ENCODE data around the gene IL1RAPL1.

IL1RAPL1 gene

GRCh38 chrX:29434939-29435338 lies 847.7 kb downstream of the IL1RAPL1 start:
- no peak for DNase-seq (ENCODE audit: low read depth)

GRCh38 chrX:29435396-29435795 lies 848.1 kb downstream of the IL1RAPL1 start:
- DNase-seq (ENCODE audit: low read depth) = no peak

DNA sequence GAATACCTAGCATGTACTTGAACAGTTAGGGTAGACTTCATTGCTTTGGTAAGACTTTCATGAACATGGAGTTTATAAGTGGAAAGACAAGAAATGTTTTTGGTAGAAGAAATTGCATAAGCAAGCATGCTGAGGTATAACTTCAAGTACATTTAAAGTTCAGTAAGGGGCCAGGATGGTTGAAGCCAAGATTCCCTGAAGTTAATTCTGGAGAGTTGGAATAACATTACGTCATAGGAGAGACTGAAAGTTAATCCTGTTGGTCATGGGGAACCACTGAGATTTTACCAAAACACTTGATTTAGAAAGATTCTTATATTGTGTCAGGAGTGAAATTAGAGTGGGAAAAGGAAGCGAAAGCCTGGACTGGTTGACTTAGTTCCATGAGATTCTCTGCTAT lies 860.6 kb downstream of the IL1RAPL1 start:
- no peak for DNase-seq (ENCODE audit: low read depth)

DNA sequence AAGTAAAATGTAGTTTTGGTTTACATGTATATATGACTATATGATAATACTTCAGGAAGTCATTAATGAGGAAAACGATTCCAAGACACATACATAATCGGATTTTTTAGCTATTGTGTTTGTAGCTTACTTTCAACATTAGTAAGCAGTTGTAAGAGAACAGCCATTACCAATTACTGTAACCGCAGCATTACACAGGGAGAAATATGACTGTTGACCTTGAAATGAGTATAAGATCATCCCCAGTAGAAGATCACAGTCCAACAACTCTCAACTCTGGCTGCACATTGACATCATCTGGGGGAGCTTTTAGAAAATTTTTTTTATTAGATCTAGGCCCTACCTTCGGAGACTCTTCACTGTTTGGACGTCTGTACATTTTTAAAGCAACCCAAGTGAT lies 866.1 kb downstream of the IL1RAPL1 start:
- no peak for DNase-seq (ENCODE audit: low read depth)

GRCh38 chrX:29455702-29456101 lies 868.5 kb downstream of the IL1RAPL1 start:
- DNase-seq (ENCODE audit: low read depth) = no peak

DNA sequence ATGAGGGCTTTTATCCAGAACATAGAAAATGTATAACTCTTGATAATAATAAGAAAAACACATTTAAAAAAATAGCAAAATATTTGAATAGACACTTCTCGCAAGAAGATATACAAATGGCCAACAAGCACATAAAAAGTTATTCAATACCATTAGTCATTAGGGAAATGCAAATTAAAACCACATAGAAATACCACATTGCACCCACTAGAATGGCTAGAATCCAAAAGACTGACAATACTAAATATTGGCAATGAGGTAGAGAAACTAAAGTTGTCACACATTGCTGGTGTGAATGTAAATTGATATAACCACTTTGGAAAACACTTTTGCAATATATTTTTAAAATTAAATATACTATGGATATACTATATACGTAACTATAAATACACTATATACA lies 873.8 kb downstream of the IL1RAPL1 start:
- DNase-seq (ENCODE audit: low read depth) = no peak

DNA sequence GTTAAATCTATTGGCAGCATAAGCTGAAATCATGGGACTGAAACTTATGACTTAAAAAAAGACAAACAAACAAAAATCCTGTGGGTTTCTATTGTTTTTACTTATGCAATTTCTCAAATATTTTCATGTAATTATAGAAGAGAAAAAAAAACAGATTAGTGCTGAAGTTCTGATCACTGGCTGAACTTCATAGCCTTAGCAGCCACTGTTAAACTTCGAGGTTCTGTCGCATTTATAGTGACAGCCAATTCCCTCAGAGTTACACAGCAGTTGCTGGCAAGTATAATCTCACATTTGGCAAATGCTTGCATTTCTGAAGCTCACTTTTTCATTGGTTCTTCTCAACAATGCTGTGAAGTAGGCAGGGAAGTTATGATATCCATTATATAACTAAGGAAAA lies 879.2 kb downstream of the IL1RAPL1 start:
- no peak for DNase-seq (ENCODE audit: low read depth)

- DNase-seq (ENCODE audit: low read depth) = no peak
These were observed 881.8 kb downstream of the IL1RAPL1 start for GRCh38 chrX:29468911-29469494.

DNA sequence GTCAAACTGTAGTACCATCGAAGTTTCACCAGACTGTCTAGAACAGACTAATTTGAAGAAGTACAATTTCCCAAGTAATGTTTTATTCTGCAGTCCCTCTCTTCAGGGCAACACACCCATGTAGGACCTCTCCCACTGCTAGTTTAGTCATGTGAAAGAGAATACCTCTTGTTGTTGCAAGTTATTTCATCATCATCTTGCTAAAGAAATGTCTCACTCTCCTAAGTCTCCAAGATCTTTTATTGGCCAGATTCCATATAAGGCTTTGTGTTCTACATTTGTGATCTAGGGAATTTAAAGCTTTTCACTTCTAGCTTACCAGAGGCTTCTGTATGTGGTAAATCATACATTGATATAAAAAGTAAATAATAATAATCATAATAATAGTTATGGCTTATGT lies 882.8 kb downstream of the IL1RAPL1 start:
- no peak for DNase-seq (ENCODE audit: low read depth)

DNA sequence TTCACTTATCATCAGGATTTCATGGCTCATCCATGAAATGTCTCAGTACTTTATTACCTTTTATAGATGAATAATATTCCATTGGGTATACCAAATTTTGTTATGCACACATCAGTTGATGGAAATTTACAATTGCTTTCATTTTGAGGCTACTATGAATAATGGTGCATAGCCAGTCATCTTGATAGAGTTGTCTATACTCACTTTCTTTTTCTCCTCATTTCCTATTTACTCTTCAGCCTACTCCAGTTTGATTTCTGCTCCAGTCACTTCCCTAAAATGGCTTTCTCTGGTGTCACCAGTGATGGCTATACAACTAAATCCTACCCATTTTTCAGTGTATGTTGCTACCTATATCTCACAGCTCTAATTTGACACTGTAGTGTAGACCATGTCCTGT lies 884.6 kb downstream of the IL1RAPL1 start:
- DNase-seq (ENCODE audit: low read depth) = no peak

DNA sequence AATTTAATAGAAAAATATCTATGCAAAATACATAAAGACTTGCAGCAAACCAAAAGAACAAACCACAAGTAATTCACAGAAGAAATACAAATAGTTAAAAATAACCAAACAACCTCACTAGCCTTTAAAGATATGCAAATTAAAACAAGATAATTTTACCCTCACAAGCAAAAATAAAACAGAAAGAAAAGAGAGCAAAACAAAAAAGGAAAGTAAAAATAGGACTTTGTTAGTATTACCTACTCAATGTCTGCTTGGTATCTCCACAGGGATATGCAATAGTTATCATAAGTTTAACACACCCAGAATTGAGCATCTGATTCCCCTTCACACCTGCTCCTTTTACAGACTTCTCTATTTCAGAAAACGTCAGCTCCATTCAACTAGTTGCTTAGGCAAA lies 890.6 kb downstream of the IL1RAPL1 start:
- no peak for DNase-seq (ENCODE audit: low read depth)

GRCh38 chrX:29478336-29479069 lies 891.3 kb downstream of the IL1RAPL1 start:
- no peak for DNase-seq (ENCODE audit: low read depth)

GRCh38 chrX:29487214-29487613 lies 900.0 kb downstream of the IL1RAPL1 start:
- DNase-seq (ENCODE audit: low read depth) = no peak

GRCh38 chrX:29487714-29488113 lies 900.5 kb downstream of the IL1RAPL1 start:
- no peak for DNase-seq (ENCODE audit: low read depth)

DNA sequence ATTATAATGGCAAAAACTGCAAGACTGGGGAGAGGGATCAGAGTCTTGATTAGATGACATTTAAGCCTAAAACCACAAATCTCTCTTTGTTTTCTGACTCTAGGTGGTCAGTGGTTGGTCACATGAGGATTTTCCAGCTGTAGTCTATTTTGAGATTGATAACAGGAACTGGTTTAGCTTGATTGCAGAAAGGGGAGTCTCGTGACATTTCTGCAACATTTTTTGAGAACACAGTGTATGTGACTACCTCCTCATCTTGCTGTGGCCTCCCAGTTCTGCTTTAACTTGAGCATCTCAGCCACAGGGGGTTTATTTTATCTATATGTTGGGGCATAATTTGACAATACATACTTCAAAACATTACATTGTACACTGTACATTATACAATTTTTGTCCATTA lies 901.7 kb downstream of the IL1RAPL1 start:
- no peak for DNase-seq (ENCODE audit: low read depth)

DNA sequence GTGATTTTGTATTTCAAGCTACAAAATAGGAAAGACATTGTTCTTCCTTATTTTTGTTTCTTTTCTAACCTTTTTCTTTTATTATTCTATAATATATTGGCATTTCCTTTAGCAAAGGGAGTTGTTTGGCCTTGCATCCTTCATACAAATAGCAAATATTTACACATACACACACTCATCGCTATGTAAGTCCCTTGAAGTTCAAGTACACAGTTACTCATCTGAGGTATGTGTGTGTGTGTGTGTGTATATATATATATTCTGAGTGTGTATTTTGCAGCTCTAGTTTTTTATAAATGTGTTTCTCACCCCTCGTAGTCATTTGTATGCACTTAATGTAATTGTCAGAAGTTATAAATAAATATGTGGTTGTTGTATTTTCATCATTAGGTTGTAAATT lies 903.4 kb downstream of the IL1RAPL1 start:
- DNase-seq (ENCODE audit: low read depth) = no peak

DNA sequence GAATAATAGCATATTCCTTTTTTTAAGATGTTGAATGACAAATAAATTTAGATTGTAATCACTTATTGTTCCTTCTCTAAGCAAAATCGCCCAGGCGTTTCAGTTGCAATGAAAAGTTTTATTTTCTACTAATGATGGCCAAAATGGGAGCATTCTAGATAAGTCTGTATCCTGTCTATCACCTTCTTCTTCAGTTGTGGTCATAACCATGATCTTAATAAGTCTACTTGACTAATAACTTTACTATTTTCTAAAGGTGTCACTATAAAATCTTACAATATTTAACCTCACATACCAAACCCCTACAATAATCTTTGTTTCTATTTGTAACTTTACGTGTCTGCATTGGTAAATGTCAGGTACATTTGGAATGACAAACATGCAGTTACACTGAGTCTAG lies 904.4 kb downstream of the IL1RAPL1 start:
- no peak for DNase-seq (ENCODE audit: low read depth)

GRCh38 chrX:29496636-29497180 lies 909.5 kb downstream of the IL1RAPL1 start:
- no peak for DNase-seq (ENCODE audit: low read depth)

GRCh38 chrX:29506729-29507128 lies 919.5 kb downstream of the IL1RAPL1 start:
- no peak for DNase-seq (ENCODE audit: low read depth)

GRCh38 chrX:29518100-29518499 lies 930.9 kb downstream of the IL1RAPL1 start:
- no peak for DNase-seq (ENCODE audit: low read depth)

DNA sequence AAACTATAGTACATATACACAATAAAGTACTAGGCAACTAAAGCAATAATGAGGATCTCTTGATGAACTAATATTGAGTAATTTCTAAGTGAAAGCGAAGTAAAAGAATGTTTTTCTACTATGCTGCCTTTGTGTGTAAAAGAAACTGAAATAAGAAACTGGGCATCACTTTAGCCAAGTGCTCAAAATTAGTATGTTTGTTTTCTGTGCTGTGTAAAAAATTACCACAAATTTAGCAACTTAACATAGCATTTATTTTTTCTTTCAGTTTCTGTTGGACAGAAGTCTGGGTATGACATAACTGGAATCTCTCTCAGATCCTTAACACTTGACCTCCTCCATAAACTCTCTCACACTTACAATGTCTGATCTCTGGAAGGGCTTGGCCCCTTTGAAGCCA lies 941.0 kb downstream of the IL1RAPL1 start:
- DNase-seq (ENCODE audit: low read depth) = no peak

DNA sequence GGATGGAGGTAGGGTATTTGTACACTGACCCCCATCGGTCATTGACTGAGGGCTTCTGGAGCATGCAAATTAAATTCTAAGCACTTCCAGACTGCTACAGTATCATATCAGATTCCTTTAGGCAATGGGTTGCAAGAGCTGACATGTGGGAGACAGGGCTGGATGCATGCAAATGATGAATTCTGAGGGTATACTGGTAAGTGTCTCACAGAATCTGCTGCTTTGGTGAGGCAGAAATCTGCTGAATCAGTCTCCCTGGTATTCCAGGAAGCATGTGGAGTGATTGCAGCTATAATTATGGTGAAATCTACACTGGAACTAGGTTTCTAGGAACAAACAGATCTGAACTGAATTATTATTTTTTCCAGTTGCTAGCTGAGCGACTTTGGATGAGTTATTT lies 943.3 kb downstream of the IL1RAPL1 start:
- DNase-seq (ENCODE audit: low read depth) = no peak

GRCh38 chrX:29531336-29531735 lies 944.1 kb downstream of the IL1RAPL1 start:
- DNase-seq (ENCODE audit: low read depth) = no peak
